Liver (tissue), 3 donors: Measurements from ENCODE around the gene KAZN.

Experiments used
- CTCF ChIP-seq: fragments of 150-350 bp; IDR thresholded peaks from 2 replicates; pipeline ENCODE4 v1.5.1; 2017; ENCODE audit warnings: improper control_type of control experiment, low read depth, low read length; ENCODE audit not compliant: missing input control
- FOXA1 ChIP-seq: IDR thresholded peaks from 2 replicates; pipeline ENCODE4 v1.6.1; 2016; ENCODE audit warnings: antibody characterized with exemption
- REST ChIP-seq: IDR thresholded peaks from 2 replicates; pipeline ENCODE4 v1.6.1; 2016; ENCODE audit warnings: antibody characterized with exemption, mild to moderate bottlenecking
- RXRA ChIP-seq, 2 donors: IDR thresholded peaks; 2 replicates each; pipeline ENCODE4 v1.6.1; 2017 to 2018; ENCODE audit warnings: antibody characterized with exemption in 2 of 2, mild to moderate bottlenecking in 1 of 2
- TAF1 ChIP-seq: conservative IDR thresholded peaks from 2 replicates; pipeline ENCODE4 v1.6.1; 2016; ENCODE audit warnings: antibody characterized with exemption, mild to moderate bottlenecking
- YY1 ChIP-seq: IDR thresholded peaks from 2 replicates; pipeline ENCODE4 v1.6.1; 2016; ENCODE audit warnings: antibody characterized with exemption, mild to moderate bottlenecking
- TF ChIP-seq, protein P1 (sequence below): IDR thresholded peaks from 2 replicates; pipeline ENCODE4 v1.6.1; 2016; ENCODE audit warnings: antibody characterized with exemption
- donor health status: healthy.
- donor health status: healthy.

GRCh38 chr1:14897080-14897449 is 298.6 kb downstream of the KAZN start:
- no peak for TF ChIP-seq CTCF
- TF ChIP-seq, protein P1, sequence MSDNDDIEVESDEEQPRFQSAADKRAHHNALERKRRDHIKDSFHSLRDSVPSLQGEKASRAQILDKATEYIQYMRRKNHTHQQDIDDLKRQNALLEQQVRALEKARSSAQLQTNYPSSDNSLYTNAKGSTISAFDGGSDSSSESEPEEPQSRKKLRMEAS, result no peak
- TF ChIP-seq REST, result no peak
- TF ChIP-seq TAF1, result no peak
- no peak for TF ChIP-seq RXRA (IDR thresholded peaks at IDR 0.05)
- TF ChIP-seq FOXA1, result no peak
- no peak for TF ChIP-seq YY1
